HG03439 (cell line): ENCODE results near the gene TRMT112.

Source experiments
- ATAC-seq: cut with Tn5 transposase; IDR thresholded peaks from one replicate; pipeline ENCODE4 v1.9.1; 2021; ENCODE audit warnings: mild to moderate bottlenecking, moderate library complexity; ENCODE audit not compliant: unreplicated experiment

The TRMT112 gene

GRCh38 chr11:64281957-64282770 lies 35.2 kb downstream of the TRMT112 start:
- ATAC-seq, result no peak

GRCh38 chr11:64278576-64279190 lies 38.7 kb downstream of the TRMT112 start:
- no peak for ATAC-seq

- no peak for ATAC-seq
Observed at GRCh38 chr11:64276653-64277431, 40.5 kb downstream of the TRMT112 start.

- no peak for ATAC-seq
Observed at GRCh38 chr11:64275841-64276240, 41.5 kb downstream of the TRMT112 start.

GRCh38 chr11:64275031-64275800 lies 42.1 kb downstream of the TRMT112 start:
- ATAC-seq, result no peak

GRCh38 chr11:64269540-64270220 lies 47.7 kb downstream of the TRMT112 start:
- ATAC-seq, result peak; percentile 62

- ATAC-seq, result peak; percentile 13
Observed at GRCh38 chr11:64268893-64269539, 48.3 kb downstream of the TRMT112 start.

GRCh38 chr11:64268025-64268892 lies 49.1 kb downstream of the TRMT112 start:
- no peak for ATAC-seq

GRCh38 chr11:64267207-64267945 lies 50.0 kb downstream of the TRMT112 start:
- ATAC-seq, result no peak
